ENCODE data around the gene HTR3D. TPM values are rescaled to one million over a fixed set of nuclear protein-coding genes. Genes with fewer than 3 reads are reported as not detected.

HTR3D gene
- polyA plus RNA-seq, 1 donor from 2014 or later, result not detected

DNA sequence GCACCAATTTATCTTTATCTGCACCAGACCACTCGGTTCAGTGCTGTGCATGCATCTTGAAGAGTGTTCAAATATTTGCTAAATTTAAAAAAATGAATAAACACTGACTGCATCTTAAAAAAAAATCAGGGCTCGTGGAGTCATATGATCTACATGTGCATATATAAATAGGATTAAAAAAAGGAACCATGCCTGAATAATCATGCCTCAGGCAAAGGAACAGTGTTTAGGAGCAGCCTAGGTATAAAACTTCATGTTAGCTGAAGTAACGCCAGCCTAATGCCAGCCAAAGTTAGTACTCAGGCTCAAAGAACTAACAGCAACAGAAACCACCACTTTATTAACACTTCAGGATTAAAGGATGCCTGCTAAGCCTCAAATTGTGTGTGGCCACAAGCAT is 23.4 kb upstream of the HTR3D start:
- Histone ChIP-seq H4K20me1 (ENCODE audit: insufficient read depth) (no peaks in the 10 kb centered on the region), H2AFZ (ENCODE audit: low read depth, low read length) (no peak overlapping the region), H3K9ac (ENCODE audit: low read length) (no peak overlapping the region), H3K27ac (ENCODE audit: low read length) (no peak overlapping the region), H3K79me2 (replicated peaks; ENCODE audit: insufficient read depth, low read length) (peaks cover 7% of the 10 kb centered on the region), H3K36me3 (ENCODE audit: insufficient read depth, low read length) (peaks cover 9% of the 10 kb centered on the region), H3K9me3 (ENCODE audit: low read length) (no peaks in the 10 kb centered on the region), H3K9me2 (ENCODE audit: insufficient read depth, low read length) (no peaks in the 10 kb centered on the region), H3F3A (ENCODE audit: insufficient read depth, low read length, poor library complexity, severe bottlenecking) (no peaks in the 10 kb centered on the region), H3K4me2 (ENCODE audit: low read length) (no peak overlapping the region), H3K4me3 (ENCODE audit: low read length) (no peak overlapping the region), H3K27me3 (ENCODE audit: insufficient read depth, low read depth, low read length) (no peaks in the 10 kb centered on the region)
- no peak for TF ChIP-seq EP300 (conservative IDR thresholded peaks at IDR 0.05; ENCODE audit: poor library complexity, severe bottlenecking)
- no peak for TF ChIP-seq SMC3 (conservative IDR thresholded peaks at IDR 0.05; ENCODE audit: poor library complexity)
- TF ChIP-seq MXI1 (conservative IDR thresholded peaks at IDR 0.05; ENCODE audit: poor library complexity, severe bottlenecking), result no peak
- TF ChIP-seq POLR2AphosphoS5 (IDR thresholded peaks at IDR 0.05), result no peak
- no peak for TF ChIP-seq RAD21 (conservative IDR thresholded peaks at IDR 0.05)
- TF ChIP-seq, protein P1, sequence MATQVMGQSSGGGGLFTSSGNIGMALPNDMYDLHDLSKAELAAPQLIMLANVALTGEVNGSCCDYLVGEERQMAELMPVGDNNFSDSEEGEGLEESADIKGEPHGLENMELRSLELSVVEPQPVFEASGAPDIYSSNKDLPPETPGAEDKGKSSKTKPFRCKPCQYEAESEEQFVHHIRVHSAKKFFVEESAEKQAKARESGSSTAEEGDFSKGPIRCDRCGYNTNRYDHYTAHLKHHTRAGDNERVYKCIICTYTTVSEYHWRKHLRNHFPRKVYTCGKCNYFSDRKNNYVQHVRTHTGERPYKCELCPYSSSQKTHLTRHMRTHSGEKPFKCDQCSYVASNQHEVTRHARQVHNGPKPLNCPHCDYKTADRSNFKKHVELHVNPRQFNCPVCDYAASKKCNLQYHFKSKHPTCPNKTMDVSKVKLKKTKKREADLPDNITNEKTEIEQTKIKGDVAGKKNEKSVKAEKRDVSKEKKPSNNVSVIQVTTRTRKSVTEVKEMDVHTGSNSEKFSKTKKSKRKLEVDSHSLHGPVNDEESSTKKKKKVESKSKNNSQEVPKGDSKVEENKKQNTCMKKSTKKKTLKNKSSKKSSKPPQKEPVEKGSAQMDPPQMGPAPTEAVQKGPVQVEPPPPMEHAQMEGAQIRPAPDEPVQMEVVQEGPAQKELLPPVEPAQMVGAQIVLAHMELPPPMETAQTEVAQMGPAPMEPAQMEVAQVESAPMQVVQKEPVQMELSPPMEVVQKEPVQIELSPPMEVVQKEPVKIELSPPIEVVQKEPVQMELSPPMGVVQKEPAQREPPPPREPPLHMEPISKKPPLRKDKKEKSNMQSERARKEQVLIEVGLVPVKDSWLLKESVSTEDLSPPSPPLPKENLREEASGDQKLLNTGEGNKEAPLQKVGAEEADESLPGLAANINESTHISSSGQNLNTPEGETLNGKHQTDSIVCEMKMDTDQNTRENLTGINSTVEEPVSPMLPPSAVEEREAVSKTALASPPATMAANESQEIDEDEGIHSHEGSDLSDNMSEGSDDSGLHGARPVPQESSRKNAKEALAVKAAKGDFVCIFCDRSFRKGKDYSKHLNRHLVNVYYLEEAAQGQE (IDR thresholded peaks at IDR 0.05; ENCODE audit: borderline replicate concordance), result no peak
- TF ChIP-seq TAF1 (IDR thresholded peaks at IDR 0.05; ENCODE audit: low read depth), result no peak
- TF ChIP-seq EZH2 (IDR thresholded peaks at IDR 0.05; ENCODE audit: borderline replicate concordance, insufficient read depth, low read length, poor library complexity, severe bottlenecking), result no peak
- TF ChIP-seq, protein P2, sequence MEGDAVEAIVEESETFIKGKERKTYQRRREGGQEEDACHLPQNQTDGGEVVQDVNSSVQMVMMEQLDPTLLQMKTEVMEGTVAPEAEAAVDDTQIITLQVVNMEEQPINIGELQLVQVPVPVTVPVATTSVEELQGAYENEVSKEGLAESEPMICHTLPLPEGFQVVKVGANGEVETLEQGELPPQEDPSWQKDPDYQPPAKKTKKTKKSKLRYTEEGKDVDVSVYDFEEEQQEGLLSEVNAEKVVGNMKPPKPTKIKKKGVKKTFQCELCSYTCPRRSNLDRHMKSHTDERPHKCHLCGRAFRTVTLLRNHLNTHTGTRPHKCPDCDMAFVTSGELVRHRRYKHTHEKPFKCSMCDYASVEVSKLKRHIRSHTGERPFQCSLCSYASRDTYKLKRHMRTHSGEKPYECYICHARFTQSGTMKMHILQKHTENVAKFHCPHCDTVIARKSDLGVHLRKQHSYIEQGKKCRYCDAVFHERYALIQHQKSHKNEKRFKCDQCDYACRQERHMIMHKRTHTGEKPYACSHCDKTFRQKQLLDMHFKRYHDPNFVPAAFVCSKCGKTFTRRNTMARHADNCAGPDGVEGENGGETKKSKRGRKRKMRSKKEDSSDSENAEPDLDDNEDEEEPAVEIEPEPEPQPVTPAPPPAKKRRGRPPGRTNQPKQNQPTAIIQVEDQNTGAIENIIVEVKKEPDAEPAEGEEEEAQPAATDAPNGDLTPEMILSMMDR (IDR thresholded peaks at IDR 0.05; ENCODE audit: poor library complexity, severe bottlenecking), result no peak

DNA sequence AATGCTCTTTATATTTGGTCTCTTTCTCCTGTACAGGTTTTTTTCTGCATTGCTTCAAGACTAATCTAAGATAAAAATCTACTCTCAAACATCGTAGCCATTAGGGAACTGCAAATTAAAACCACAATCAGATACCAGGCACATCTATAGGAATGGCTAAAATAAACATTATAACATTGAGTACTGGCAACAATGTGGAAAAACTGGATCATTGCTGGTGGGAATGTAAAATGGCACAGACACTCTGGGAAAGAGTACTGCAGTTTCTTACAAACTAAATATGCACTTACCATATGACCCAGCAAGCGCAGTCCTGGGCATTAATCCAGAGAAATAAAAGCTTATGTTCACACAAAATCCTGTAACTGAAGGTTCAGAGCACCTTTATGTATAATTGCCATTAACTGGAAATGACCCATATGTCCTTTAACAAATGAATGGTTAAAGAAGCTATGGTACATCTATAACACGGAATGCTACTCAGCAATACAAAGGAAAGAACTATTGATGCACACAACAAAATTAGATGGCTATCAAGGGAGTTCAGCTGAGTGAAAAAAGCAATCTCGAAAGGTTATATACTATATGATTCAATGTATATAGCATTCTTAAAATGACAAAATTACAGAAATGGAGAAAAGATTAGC is 20.2 kb upstream of the HTR3D start:
- Histone ChIP-seq H3K4me2 (ENCODE audit: low read length) (no peak overlapping the region), H4K20me1 (ENCODE audit: insufficient read depth) (no peaks in the 10 kb centered on the region), H3K9me2 (ENCODE audit: insufficient read depth, low read length) (no peaks in the 10 kb centered on the region), H3K27ac (ENCODE audit: low read length) (no peak overlapping the region), H2AFZ (ENCODE audit: low read depth, low read length) (no peak overlapping the region), H3K36me3 (ENCODE audit: insufficient read depth, low read length) (peaks cover 9% of the 10 kb centered on the region), H3K79me2 (replicated peaks; ENCODE audit: insufficient read depth, low read length) (peaks cover 28% of the 10 kb centered on the region), H3F3A (ENCODE audit: insufficient read depth, low read length, poor library complexity, severe bottlenecking) (no peaks in the 10 kb centered on the region), H3K4me3 (ENCODE audit: low read length) (no peak overlapping the region), H3K27me3 (ENCODE audit: insufficient read depth, low read depth, low read length) (no peaks in the 10 kb centered on the region), H3K9me3 (ENCODE audit: low read length) (no peaks in the 10 kb centered on the region), H3K9ac (ENCODE audit: low read length) (no peak overlapping the region)
- TF ChIP-seq, protein P2 (IDR thresholded peaks at IDR 0.05; ENCODE audit: poor library complexity, severe bottlenecking), result no peak
- TF ChIP-seq RAD21 (conservative IDR thresholded peaks at IDR 0.05), result no peak
- no peak for TF ChIP-seq POLR2AphosphoS5 (IDR thresholded peaks at IDR 0.05)
- TF ChIP-seq MXI1 (conservative IDR thresholded peaks at IDR 0.05; ENCODE audit: poor library complexity, severe bottlenecking), result no peak
- no peak for TF ChIP-seq TAF1 (IDR thresholded peaks at IDR 0.05; ENCODE audit: low read depth)
- no peak for TF ChIP-seq SMC3 (conservative IDR thresholded peaks at IDR 0.05; ENCODE audit: poor library complexity)
- TF ChIP-seq, protein P1 (IDR thresholded peaks at IDR 0.05; ENCODE audit: borderline replicate concordance), result no peak
- TF ChIP-seq EP300 (conservative IDR thresholded peaks at IDR 0.05; ENCODE audit: poor library complexity, severe bottlenecking), result no peak
- no peak for TF ChIP-seq EZH2 (IDR thresholded peaks at IDR 0.05; ENCODE audit: borderline replicate concordance, insufficient read depth, low read length, poor library complexity, severe bottlenecking)
